HL-60 (cell line): ENCODE results near the gene IL12RB2.

ENCODE experiments used
- GABPA ChIP-seq: IDR thresholded peaks from 2 replicates; pipeline ENCODE4 v1.6.1; 2012; ENCODE audit warnings: low read depth
- POLR2AphosphoS5 ChIP-seq: IDR thresholded peaks from 2 replicates; pipeline ENCODE4 v1.6.1; 2012; ENCODE audit warnings: low read depth
- TF ChIP-seq, protein P1 (sequence below): IDR thresholded peaks from one replicate; pipeline ENCODE4 v1.5.1; 2011; ENCODE audit warnings: low read length, control low read depth, inconsistent platforms; ENCODE audit not compliant: insufficient read depth

GRCh38 chr1:67361641-67362040, 54.0 kb downstream of the IL12RB2 start:
- TF ChIP-seq GABPA (no peak), POLR2AphosphoS5 (no peak)
- TF ChIP-seq, protein P1, sequence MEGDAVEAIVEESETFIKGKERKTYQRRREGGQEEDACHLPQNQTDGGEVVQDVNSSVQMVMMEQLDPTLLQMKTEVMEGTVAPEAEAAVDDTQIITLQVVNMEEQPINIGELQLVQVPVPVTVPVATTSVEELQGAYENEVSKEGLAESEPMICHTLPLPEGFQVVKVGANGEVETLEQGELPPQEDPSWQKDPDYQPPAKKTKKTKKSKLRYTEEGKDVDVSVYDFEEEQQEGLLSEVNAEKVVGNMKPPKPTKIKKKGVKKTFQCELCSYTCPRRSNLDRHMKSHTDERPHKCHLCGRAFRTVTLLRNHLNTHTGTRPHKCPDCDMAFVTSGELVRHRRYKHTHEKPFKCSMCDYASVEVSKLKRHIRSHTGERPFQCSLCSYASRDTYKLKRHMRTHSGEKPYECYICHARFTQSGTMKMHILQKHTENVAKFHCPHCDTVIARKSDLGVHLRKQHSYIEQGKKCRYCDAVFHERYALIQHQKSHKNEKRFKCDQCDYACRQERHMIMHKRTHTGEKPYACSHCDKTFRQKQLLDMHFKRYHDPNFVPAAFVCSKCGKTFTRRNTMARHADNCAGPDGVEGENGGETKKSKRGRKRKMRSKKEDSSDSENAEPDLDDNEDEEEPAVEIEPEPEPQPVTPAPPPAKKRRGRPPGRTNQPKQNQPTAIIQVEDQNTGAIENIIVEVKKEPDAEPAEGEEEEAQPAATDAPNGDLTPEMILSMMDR, result no peak
